GM18519 (cell line): ENCODE results near the gene LDB3.

Source experiments
- ATAC-seq: cut with Tn5 transposase; IDR thresholded peaks from one replicate; pipeline ENCODE4 v1.9.1; 2021; ENCODE audit warnings: mild to moderate bottlenecking, moderate library complexity; ENCODE audit not compliant: unreplicated experiment, low FRiP score

Gene LDB3

DNA sequence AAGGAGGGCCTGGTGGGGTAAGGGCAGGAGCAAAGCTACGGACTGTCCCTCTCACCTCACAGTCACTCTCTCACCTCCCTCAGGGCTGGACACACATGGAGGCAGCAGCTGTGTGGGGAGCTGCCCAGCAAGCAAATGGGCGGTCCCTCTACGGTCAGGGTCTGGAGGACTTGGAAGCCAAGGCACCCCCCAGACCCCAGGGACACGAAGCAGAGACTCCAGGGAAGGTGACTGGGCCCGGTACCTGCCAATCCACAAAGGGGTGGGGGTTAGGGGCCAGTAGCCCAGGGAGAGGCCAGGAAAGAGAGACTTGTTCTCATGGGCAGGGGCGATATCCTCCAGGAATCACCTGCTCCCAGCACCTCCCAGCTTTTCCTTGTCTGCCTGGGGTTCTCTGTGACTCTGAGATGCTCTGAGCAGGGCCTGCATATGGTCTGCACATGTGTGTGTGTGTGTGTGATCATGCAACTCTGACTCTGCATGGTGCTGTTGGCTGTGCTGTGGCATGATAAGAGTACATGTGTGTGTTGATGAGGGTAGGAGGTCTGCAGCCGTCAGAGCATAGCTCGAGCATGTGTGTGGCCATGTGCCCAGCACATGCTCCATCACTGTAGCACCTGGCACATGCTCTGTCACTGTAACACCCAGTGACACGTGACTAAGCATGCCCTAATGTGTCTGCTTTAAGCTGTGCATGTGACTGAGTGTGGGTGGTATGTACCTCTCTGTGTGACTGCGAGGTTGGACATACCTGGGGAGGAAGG is 4.6 kb upstream of the LDB3 start:
- no peak for ATAC-seq

DNA sequence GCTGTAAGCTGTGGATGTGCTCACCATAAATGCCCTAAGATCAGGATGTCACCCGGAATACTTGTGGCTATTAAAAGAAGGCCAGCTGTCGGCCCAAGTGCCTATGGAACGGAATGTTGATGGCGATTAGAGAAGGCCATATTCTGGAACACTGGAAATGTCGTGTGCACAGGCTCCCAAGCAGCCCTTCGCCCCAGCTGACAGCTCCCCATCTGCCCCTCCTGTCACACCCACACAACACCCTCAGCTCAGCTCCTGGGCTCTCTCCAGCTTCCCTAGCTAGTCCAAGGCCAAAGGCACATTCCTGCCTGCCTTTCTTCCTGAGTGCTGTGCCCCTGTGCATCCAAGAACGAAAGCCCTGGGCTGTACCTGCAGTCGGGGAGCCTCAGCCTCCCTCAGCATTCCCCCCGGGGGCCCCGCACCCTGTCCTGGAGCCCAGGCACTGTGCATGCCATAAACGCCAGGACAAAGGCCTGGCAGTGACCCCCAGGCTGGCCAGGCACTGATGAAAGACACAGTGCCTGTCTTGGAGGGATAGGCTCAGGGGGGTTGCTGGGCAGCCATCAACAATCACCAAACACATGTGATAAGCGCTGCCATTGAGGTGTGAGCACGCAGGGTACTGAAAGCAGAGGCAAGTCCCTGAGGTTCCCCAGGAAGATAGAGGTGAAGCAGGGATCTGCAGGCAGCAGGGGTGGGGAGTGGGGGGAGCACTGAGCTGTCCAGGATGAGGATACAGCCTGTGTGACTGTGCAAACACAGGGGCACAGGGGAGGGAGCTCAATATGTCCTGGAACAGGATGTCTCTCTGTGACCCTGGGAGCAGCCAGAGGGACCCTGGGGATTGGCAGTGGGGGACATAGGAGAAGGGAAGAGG is 3.7 kb upstream of the LDB3 start:
- no peak for ATAC-seq

DNA sequence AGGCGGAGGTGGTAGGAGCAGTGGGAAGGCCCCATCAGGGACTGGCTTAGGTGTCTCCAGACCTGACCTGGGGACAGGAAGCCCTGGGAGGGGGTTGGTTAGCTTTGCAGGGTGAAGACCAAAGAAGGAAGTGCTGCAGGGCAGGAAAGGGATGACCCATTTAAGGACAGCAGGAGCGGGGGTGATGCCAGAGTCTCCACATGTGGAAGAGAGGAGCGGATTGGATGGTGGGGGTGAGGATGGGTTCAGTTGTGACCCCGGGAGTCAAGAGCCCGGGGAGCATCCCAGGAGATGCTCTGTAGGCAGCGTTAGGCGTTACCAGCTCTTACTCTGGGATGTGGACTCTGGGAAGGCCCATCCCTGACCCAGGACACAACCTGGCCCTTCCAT is 3.1 kb upstream of the LDB3 start:
- no peak for ATAC-seq

DNA sequence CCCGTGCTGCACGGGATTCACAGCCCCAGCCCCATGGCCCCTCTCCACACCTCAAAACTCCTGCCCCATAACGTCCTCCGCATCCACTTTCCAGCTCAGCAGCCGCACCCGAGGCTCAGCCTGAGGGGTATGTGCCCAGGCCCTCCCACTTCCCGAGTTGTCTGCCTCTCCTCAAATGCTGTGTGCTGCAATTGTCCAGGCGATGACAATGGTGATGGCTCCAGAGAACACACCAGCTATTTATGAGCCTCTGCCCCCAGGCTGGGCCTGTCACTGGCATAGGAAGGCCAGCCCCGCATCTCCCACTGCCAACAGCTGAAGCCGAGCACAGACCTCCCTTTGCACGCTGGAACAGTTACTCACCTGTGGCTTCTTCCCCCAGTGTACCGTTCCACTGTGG is 2.4 kb upstream of the LDB3 start:
- no peak for ATAC-seq

DNA sequence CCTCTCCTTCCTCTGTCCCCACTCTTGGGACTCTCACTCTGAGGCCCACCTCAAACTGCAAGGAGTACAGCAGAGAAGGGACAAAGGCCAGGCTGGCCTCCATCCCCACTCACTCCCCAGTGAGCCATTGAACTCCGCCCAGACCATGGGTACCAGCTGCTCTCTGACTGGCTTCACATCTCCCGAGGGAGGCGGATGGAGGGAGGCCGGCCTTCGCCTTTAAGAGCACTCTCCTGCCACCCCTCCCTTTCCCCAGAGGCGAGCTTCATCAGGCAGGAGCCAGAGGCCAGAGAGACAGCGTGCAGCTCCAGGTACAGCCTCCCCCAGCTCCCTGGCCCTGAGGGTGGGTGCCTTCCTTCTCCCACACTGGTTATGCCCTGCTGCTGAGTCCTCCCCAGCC is 1.8 kb upstream of the LDB3 start:
- no peak for ATAC-seq

DNA sequence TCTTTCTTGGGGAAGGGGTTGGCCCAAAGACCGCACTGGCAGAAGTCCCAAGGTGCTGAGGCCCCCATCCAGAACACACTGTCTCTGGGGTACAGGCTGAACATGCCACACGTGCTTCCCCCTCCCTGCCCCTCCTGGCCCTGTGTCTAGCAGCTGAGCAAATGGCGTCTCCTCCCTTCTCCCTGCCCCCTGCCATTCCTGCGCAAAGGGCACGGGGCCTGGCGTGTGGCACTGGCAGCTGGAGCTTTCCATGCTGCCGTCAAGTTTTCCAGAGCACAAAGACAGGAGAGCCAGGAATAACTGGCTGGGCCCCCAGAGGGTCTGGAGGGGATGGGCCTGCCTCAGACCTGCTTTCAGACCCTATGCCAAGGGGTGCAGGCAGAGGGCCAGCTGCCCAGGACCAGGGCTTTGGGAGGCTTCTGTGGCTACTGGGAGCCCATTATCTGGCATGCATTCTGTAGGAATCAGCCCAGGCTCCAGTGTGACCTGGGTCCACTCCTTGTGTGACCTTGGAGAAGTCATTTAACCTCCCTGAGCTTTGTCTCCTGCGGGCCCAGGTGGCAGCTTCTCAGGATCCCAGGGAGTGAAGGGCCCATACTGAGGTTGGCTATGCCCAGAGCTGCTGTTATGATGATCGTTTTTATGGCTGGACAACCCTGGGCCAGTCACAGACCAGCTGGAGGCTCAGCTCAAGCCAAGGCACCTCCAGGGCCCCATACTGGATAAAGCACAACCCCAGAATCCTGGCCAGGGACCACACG is 710 bp upstream of the LDB3 start:
- no peak for ATAC-seq

DNA sequence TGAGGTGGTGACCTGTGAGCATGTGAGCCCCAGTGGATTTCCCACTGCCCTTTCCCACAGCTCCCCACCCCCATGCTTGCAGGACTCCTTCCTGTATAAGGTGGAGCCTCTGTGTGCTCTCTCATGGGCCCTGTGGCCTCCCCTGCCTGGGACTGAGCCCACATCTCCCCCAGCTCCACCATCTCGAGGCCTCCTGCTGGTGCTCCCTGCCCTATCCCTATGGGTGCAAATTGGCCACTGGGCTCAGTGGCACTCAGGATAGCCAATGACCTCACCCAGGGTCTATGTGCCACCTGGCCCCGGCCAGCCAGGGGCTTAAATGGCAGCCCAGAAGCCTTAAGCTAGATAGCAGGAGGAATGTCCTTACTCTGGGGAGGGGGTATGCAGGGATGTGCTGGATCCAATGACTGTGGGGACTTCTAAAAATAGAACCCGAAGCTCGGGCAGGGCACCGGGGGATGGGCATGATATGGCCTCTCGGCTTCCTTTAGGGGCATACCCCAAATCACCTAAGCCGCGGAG is 2.0 kb downstream of the LDB3 start:
- no peak for ATAC-seq

DNA sequence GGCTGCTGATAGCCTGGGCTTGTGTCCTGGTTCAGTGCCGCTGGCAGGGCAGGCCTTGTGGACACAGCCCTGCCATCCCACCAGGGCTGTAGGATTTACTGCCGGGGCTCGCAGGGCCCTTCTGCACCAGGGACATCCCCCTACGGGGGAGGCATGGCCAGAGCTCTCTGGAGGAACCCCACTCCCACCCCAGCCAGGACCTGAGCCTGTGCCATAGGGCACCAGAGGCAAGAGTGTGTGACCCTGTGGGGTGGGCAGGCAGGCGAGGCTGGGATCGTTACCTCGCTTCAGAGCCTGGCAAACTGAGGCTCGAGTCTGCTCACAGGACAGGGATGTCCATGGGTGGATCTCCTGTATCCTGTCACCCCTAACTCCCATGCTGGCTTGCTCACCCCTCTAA is 2.6 kb downstream of the LDB3 start:
- ATAC-seq = no peak

DNA sequence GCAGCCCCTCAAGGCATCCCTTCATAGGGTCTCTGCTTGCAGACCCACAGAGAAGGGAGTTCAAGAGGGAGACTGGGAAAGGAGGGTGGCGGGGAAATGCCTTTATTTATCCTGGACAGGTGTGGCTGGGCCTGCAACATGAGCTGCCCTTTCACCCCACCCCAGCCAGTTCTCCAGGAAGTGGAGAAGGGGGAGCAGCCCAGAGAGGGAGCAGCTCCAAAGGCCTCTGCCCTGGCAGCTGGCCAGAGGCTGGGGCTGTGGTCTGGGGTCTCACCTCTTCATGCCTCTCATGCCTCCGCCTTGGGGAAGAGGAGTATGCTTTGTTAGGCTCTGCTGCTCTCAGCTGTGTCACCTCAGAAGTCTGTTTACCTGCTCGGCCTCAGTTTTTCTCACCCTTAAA is 3.1 kb downstream of the LDB3 start:
- ATAC-seq = no peak

DNA sequence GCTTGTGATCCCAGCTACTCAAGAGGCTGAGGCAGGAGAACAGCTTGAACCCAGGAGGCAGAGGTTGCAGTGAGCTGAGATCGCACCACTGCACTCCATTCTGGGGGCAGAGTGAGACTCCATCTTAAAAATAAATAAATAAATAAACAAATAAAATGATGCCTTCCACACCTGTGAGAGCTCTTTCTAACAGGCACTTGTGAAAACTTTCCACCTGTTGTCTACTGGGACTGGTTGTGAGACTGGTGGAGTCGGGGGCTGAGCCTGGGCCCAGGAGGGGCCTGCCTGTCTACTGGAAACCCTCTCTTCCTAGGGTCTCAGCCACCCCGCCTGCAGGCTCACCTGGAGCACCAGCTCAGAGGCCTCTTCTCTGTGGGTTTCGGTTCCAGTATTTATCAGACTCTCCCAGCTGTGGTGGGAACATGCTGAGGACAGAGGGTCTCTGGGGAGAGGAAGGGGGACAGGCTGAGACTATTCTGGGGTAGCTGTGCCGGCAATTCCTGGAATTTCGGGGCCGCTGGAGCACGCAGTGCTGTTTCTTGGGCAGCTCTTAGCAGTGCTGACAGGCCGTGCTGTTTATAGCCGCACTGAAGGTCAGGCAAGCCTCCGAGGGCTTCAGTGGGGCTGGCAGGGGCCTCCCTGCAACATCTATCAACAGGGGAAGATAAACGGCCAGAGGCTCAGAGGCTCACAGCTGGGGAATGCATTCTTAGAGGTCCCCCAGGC is 3.8 kb downstream of the LDB3 start:
- no peak for ATAC-seq

DNA sequence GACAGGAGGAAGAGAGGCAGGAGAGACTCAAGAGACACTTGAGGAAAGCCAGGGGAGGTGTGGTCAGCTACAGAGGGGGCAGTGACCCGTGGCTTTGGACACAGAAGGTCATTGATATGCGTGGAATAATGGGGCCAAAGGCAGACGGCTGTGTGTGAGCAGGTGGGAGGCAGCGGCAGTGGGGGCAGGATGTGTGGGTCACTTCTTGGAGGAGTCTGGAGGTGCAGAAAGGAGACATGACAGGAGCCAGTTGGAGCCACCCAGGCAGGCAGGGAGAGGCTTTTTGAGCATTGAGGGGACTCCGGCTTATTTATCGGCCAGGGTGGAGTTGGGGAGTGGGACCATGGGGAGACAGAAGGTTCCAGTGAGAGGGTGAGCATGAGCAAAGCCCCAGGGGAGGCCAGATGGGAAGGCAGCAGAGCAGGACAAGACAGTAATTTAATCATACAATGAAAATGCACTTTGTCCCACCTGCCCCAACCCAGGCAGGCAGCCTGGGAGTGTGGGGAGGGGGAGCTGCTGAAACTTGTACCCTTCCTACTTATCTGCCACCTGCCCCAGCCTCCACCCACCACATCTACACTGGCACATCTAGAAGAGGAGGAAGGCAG is 5.0 kb downstream of the LDB3 start:
- ATAC-seq = no peak

DNA sequence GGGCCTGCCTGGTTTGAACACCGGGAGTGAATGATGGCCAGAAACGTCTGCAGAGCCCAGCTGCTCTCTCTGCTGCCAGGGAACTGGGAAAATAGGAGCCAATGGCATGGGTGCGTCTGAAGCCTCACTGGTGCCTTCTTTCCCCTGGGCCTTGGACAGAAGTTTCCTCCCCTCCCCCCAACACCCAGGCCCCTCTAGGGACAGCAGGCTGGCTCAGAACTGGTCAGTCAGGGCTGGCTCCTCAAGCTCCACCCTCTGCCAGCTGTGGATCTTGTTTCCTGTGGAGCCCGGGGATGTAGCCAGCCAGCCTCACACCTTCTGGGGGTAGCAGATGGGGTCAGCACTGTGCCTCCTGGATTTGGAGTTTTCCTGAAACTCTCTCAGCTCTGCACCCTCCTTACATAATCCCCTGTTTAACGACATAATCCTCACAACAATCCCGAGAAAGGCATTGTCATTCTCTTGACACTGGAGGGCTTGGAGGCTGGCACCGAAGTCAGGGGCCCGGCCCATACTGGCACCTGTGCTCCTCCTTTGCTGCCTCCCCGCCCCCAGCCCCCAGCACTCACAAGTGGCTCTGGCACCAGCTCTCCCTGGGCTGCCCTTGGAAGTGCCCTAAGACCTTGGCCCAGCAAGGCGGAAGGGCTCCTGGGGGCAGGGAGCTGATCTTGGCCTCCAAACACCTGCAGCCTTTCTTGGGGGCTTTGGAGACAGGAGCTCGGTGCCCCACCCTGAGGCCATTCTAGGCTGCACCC is 5.7 kb downstream of the LDB3 start:
- ATAC-seq = no peak

DNA sequence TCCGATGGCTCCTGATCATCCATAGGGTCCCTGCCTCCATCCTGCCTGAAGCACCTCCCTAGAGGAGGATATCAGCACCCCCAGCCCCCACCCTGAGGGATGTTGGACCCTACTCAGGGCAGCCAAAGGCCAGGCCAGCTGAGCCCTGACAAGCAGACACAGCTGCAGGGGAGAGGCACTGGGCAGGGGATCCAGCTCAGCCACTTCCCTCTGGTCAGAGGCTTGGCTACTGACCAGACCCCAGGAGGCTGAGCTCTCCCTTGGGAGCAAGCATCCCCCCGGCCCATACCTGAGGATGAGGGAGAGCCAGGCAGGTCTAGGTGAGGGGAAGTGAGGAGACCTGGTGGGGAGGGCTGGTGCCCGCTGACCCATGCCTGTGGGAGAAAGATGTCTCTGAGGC is 6.6 kb downstream of the LDB3 start:
- no peak for ATAC-seq

DNA sequence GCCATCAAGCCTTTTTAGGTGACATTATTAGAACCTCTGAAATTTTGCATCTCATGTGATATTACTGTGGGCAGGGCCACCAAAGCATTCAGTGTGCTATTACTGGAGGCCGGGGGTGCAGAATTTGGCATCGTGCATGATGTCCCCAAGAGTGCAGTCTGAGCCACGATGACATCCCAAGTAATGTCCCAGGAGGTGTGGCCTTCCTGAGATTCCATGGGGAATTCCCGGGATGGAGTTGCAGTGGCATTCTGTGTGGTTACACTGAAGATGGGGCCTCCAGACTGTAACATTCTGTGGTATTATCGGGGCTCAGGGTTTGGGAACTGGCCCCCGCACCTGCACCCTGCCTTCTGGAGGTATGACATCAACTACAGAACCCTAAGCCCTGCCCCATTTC is 9.1 kb downstream of the LDB3 start:
- no peak for ATAC-seq

DNA sequence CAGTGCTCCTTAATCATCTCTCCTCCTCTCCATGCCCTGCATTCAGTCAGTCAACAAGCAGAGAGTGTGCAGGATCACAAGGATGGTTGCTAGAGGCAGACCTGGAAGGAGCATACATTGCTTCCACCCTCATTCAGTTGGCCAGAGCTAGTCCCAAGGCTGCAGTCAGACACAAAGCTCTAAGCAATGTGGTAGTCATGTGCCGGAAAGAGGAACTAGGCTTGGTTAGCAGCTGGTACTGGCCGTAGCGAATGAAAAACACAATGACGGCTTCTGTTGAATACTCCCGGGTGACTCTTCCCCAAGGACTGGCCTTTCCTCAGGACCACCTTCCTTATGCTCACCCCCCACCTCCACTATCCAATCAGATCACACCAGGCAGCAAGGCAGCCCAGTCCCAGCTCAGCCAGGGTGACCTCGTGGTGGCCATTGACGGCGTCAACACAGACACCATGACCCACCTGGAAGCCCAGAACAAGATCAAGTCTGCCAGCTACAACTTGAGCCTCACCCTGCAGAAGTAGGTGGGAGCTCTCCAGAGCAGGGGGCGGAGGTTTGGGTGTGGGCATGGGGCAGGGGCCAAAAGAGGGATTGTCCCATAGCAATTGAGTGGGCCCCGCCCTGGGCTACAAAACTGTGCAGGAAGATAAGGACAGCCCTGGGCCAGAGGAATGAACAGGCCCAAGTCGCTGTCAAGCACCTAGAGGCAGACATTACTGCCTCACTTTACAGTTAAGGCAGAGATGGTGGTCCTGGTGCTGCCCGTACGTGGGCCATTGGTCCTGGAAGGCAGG is 10.9 kb downstream of the LDB3 start:
- no peak for ATAC-seq

DNA sequence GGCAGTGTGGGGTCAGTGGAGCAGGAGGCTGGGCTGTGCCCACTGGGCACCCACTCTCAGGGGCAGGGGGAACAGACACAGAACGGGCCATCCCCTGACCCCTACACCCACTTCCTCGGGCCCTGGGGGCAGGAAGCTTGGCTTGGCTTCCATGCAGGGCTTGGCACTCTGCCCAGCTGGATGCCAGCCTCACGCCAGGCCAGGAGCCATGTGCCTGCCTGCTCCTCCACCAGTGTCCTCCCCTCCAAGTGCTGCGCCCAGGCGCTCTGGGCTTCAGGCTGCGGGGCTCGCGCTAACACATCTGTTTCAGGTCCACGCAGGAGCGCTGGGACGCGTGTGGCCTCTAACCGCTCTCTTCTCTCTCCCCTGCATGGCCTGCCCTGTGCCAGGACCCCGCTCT is 12.7 kb downstream of the LDB3 start:
- ATAC-seq = no peak

DNA sequence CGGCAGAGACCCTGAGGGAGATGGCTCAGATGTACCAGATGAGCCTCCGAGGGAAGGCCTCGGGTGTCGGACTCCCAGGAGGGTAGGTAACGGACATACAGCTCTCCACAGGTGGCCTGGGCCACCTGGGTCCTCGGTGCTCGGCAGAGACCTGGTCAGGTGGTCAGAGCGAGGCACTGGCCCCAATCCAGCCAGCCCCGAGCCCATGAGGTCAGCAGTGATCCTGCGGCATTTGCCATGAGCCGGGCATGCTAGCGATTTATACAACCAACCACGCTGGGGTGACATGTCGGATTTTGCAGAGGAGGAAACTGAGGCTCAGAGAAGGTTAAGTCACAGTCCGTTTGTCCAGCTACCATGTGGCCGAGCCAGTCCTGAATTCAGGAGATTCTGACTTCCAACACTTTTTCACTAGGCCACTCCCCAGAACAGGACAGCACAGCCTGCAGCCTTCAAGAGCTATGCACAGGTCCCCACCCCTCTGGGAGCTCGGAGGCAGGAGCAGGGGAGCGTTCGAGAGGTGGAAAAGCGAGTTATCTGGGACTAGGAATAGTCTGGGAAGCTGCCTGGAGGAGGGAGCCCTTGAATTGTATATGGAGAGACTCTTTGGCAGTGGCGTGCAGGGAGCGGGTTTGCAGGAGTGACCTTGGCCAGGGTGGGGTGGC is 13.5 kb downstream of the LDB3 start:
- no peak for ATAC-seq

DNA sequence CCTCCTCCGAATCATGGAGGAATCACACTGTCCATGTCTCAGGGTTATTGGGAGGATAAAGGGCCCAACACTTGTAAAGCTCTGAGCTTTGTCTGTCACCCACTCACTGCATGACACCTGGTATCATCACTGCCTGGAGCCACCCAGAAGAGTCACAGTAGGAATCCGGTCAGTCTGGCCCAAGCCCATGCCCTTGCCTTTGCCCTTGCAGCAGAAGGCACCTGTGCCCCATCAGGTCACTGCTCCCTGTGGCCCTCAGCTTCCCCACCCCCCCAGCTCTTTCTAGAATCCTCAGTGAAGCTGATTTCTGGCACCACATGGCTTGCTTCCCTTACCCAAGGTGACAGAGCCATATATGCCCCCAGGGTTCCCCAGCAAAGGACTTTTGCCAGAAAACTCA is 14.4 kb downstream of the LDB3 start:
- no peak for ATAC-seq
